K562 (cell line): ENCODE measurements around the gene NUP62. TPM values are rescaled to one million over a fixed set of nuclear protein-coding genes. Genes with fewer than 3 reads are reported as not detected.
A peak's percentile ranks its signal among the peaks of the same experiment; 100 is the strongest.

Source experiments
- CBX3 ChIP-seq, 2 experiments: IDR thresholded peaks; 1 replicate in 1 of 2; 2 replicates in 1 of 2; pipeline ENCODE4 v1.6.1; 2012; ENCODE audit warnings: inconsistent platforms in 2 of 2, low read length in 2 of 2, borderline replicate concordance in 1 of 2, control low read depth in 1 of 2
- CCAR2 ChIP-seq: fragments of 200-400 bp; formaldehyde crosslinking; IDR thresholded peaks from 2 replicates; pipeline ENCODE4 v1.6.1; 2017; ENCODE audit warnings: mild to moderate bottlenecking, low read depth, low read length
- CCNT2 ChIP-seq: IDR thresholded peaks from 2 replicates; pipeline ENCODE4 v1.6.1; 2011; ENCODE audit warnings: borderline replicate concordance, low read depth, mild to moderate bottlenecking, moderate library complexity, mixed read lengths, low read length; ENCODE audit not compliant: insufficient read length; ENCODE audit errors: extremely low read depth
- CHCHD3 ChIP-seq: fragments of 250-450 bp; sonication (Bioruptor Pico); IDR thresholded peaks from 2 replicates; pipeline ENCODE4 v2.1.2; 2022; ENCODE audit warnings: mild to moderate bottlenecking
- GABPB2 ChIP-seq: fragments of 250-450 bp; sonication (Bioruptor Pico); conservative IDR thresholded peaks from 2 replicates; pipeline ENCODE4 v1.5.1; 2021; ENCODE audit warnings: mild to moderate bottlenecking
- MNT ChIP-seq, 2 experiments: fragments of 450-650 bp; conservative IDR thresholded peaks; 2 replicates each; pipeline ENCODE4 v1.6.1; 2017; ENCODE audit warnings: mild to moderate bottlenecking in 2 of 2, moderate library complexity in 2 of 2
- NR4A1 ChIP-seq, 2 experiments: fragments of 250-450 bp in 1 of 2; fragments of 450-650 bp in 1 of 2; sonication (Bioruptor Pico) in 1 of 2; IDR thresholded peaks; 2 replicates each; pipeline versions ENCODE4 v1.4.0 to v1.6.1; 2016 to 2020; ENCODE audit warnings: mild to moderate bottlenecking in 2 of 2, missing compliant biosample characterization in 1 of 2, missing genetic modification characterization in 1 of 2, moderate library complexity in 1 of 2
- PRMT5 ChIP-seq: sonication (generic); formaldehyde crosslinking; IDR thresholded peaks from 2 replicates; pipeline ENCODE4 v1.5.0; 2020; ENCODE audit warnings: missing genetic modification reagents
- SPI1 ChIP-seq: IDR thresholded peaks from 2 replicates; pipeline ENCODE4 v1.6.1; 2011; ENCODE audit warnings: low read depth, low read length, control low read depth, borderline replicate concordance
- SUPT5H ChIP-seq: fragments of 450-650 bp; IDR thresholded peaks from 2 replicates; pipeline ENCODE4 v1.6.1; 2016
- TAL1 ChIP-seq: fragments of 450-650 bp; IDR thresholded peaks from 2 replicates; pipeline ENCODE4 v1.6.1; 2016; ENCODE audit warnings: mild to moderate bottlenecking
- TRIM24 ChIP-seq, 2 experiments: fragments of 450-650 bp; IDR thresholded peaks; 2 replicates each; pipeline ENCODE4 v1.6.1; 2016
- ZFPM2 ChIP-seq: fragments of 250-450 bp; sonication (Bioruptor Pico); IDR thresholded peaks from 2 replicates; pipeline ENCODE4 v1.5.1; 2022; ENCODE audit warnings: mild to moderate bottlenecking
- ZNF124 ChIP-seq: sonication (generic); formaldehyde crosslinking; IDR thresholded peaks from 2 replicates; pipeline ENCODE4 v1.8.1; 2022; ENCODE audit warnings: missing genetic modification reagents
- polyA plus RNA-seq, 8 experiments: library from polyadenylated mRNA; depleted of rRNA in 4 of 8; stranded (reverse) in 5 of 8; unstranded in 3 of 8; fragments of >200 nt; fragmentation: Nextera tagmentation in 2 of 8; fragmentation: Illumina TruSeq in 1 of 8; extraction: Ambion mirVana in 2 of 8; extraction: Trizol in 1 of 8; gene quantifications; 2 replicates each; pipeline versions ENCODE4 v1.2.1 to v1.2.3, GENCODE V29; 2011 to 2014; ENCODE audit warnings: inconsistent platforms in 1 of 8, missing spikeins in 1 of 8
- total RNA-seq, 7 experiments: library from RNA; depleted of rRNA in 6 of 7; stranded (reverse); fragments of >200 nt in 6 of 7; fragmentation: Illumina TruSeq in 2 of 7; extraction: Trizol in 2 of 7; gene quantifications; 2 replicates each; pipeline versions ENCODE4 v1.2.1 to v1.2.3, GENCODE V29; 2011 to 2021; ENCODE audit warnings: low replicate concordance in 1 of 7
- TF ChIP-seq, protein P1 (sequence below): fragments of 450-650 bp; IDR thresholded peaks from 2 replicates; pipeline ENCODE4 v1.6.1; 2016; ENCODE audit warnings: mild to moderate bottlenecking, moderate library complexity

Gene NUP62
- total and polyA plus RNA-seq, 9 of the 15 experiments (the other 6 are each of a cell fraction or from before 2014, with no cell fraction given), result 16.9 to 109 (median 66.0) TPM

DNA sequence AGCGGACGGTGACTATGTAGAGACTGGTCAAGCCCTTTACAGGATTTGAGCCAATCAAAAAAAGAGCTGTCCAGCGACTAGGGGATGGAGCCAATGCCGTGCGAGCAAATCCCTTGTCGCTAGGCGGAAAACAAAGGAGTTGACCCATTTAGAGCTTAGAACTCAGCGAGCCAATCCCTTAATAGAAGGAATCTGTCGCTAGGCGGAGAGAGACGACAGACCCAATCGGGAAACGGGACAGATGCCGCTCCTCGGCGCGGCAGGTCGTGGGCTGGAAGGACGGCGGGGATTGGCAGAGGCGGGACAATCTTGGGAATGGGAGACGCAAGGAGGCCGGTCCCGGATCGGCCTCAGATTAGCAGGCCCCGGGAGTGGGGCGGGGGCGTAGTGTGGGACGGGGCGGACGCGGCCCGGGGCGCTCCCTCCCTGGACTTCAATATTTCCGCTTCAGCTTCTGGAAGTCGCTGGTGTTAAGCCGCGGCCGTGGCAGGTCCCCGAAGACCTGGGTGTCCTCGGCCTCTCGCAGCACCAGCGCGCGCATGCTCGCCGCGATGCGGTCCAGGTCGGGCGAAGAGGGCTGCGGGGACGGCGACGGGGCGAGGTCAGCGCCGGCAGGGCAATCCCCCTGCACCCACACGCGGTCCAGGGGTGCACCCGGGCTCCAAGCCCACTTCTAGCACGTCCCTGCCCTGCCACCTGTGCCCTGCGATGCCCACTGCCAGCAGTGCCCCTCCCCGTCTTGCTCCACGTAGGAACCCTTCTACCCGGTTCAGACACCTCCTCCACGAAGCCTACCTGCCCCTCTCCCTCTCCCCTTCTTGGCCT lies 59.6 kb downstream of the NUP62 start (continued):
- TF ChIP-seq, protein P1, sequence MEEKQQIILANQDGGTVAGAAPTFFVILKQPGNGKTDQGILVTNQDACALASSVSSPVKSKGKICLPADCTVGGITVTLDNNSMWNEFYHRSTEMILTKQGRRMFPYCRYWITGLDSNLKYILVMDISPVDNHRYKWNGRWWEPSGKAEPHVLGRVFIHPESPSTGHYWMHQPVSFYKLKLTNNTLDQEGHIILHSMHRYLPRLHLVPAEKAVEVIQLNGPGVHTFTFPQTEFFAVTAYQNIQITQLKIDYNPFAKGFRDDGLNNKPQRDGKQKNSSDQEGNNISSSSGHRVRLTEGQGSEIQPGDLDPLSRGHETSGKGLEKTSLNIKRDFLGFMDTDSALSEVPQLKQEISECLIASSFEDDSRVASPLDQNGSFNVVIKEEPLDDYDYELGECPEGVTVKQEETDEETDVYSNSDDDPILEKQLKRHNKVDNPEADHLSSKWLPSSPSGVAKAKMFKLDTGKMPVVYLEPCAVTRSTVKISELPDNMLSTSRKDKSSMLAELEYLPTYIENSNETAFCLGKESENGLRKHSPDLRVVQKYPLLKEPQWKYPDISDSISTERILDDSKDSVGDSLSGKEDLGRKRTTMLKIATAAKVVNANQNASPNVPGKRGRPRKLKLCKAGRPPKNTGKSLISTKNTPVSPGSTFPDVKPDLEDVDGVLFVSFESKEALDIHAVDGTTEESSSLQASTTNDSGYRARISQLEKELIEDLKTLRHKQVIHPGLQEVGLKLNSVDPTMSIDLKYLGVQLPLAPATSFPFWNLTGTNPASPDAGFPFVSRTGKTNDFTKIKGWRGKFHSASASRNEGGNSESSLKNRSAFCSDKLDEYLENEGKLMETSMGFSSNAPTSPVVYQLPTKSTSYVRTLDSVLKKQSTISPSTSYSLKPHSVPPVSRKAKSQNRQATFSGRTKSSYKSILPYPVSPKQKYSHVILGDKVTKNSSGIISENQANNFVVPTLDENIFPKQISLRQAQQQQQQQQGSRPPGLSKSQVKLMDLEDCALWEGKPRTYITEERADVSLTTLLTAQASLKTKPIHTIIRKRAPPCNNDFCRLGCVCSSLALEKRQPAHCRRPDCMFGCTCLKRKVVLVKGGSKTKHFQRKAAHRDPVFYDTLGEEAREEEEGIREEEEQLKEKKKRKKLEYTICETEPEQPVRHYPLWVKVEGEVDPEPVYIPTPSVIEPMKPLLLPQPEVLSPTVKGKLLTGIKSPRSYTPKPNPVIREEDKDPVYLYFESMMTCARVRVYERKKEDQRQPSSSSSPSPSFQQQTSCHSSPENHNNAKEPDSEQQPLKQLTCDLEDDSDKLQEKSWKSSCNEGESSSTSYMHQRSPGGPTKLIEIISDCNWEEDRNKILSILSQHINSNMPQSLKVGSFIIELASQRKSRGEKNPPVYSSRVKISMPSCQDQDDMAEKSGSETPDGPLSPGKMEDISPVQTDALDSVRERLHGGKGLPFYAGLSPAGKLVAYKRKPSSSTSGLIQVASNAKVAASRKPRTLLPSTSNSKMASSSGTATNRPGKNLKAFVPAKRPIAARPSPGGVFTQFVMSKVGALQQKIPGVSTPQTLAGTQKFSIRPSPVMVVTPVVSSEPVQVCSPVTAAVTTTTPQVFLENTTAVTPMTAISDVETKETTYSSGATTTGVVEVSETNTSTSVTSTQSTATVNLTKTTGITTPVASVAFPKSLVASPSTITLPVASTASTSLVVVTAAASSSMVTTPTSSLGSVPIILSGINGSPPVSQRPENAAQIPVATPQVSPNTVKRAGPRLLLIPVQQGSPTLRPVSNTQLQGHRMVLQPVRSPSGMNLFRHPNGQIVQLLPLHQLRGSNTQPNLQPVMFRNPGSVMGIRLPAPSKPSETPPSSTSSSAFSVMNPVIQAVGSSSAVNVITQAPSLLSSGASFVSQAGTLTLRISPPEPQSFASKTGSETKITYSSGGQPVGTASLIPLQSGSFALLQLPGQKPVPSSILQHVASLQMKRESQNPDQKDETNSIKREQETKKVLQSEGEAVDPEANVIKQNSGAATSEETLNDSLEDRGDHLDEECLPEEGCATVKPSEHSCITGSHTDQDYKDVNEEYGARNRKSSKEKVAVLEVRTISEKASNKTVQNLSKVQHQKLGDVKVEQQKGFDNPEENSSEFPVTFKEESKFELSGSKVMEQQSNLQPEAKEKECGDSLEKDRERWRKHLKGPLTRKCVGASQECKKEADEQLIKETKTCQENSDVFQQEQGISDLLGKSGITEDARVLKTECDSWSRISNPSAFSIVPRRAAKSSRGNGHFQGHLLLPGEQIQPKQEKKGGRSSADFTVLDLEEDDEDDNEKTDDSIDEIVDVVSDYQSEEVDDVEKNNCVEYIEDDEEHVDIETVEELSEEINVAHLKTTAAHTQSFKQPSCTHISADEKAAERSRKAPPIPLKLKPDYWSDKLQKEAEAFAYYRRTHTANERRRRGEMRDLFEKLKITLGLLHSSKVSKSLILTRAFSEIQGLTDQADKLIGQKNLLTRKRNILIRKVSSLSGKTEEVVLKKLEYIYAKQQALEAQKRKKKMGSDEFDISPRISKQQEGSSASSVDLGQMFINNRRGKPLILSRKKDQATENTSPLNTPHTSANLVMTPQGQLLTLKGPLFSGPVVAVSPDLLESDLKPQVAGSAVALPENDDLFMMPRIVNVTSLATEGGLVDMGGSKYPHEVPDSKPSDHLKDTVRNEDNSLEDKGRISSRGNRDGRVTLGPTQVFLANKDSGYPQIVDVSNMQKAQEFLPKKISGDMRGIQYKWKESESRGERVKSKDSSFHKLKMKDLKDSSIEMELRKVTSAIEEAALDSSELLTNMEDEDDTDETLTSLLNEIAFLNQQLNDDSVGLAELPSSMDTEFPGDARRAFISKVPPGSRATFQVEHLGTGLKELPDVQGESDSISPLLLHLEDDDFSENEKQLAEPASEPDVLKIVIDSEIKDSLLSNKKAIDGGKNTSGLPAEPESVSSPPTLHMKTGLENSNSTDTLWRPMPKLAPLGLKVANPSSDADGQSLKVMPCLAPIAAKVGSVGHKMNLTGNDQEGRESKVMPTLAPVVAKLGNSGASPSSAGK, result peak; percentile 88; the same call in 1 of the 2 replicates
- TF ChIP-seq CHCHD3, result no peak
- no peak for TF ChIP-seq SPI1
- TF ChIP-seq CCNT2, result peak; percentile 47
- peak in 1 of 2 experiments; percentile 51; a peak in 1 of 4 replicates for TF ChIP-seq MNT (conservative IDR thresholded peaks at IDR 0.05)
- TF ChIP-seq ZNF124 (CRISPR knock-in tag), result no peak
- no peak; the same call in 1 of the 2 replicates for TF ChIP-seq SUPT5H
- TF ChIP-seq CBX3 (IDR thresholded peaks at IDR 0.05; ENCODE audit: borderline replicate concordance in 1 of 2, low read length in 2 of 2), result no peak
- TF ChIP-seq CCAR2, result no peak
- no peak for TF ChIP-seq TAL1
- TF ChIP-seq GABPB2 (CRISPR knock-in tag), result no peak
- 0 out of 2 replicates have a peak, but pooled peaks have one; percentile 63 for TF ChIP-seq ZFPM2 (CRISPR knock-in tag)
- TF ChIP-seq PRMT5 (CRISPR knock-in tag), result no peak
- TF ChIP-seq TRIM24 (IDR thresholded peaks at IDR 0.05), result 0 out of 4 replicates have a peak, but pooled peaks of 1 of the 2 experiments have one; percentile 13
- 0 out of 2 replicates have a peak, but pooled peaks have one; percentile 34 for TF ChIP-seq NR4A1 (CRISPR knock-in tag; IDR thresholded peaks at IDR 0.05)
- no peak for TF ChIP-seq NR4A1 (tag; IDR thresholded peaks at IDR 0.05)
